Measurements from ENCODE around the gene WNT3A.

DNA sequence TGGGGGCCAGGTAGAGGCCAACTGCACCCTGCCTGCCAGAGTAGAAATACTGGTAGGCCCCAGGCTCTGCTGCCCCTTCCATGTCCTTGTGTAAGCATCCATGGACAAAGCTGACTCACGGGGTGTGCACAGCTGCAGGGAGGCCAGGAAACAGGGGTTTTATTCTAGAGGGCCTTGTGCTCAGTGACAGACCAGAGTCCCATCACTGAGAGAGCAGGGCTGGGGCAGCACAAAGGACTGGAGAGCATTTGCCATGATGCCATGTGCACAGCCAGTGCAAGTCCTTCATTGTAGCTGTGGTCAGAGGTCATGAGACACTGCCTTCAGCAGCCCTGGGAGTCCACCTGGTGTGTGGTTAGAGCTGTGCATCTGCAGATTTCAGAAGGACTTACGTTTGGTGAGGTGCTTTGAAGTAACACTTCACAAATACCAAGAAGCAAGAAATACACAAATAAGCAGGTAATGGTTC lies 83.8 kb downstream of the WNT3A start:
- TF ChIP-seq, protein P1, sequence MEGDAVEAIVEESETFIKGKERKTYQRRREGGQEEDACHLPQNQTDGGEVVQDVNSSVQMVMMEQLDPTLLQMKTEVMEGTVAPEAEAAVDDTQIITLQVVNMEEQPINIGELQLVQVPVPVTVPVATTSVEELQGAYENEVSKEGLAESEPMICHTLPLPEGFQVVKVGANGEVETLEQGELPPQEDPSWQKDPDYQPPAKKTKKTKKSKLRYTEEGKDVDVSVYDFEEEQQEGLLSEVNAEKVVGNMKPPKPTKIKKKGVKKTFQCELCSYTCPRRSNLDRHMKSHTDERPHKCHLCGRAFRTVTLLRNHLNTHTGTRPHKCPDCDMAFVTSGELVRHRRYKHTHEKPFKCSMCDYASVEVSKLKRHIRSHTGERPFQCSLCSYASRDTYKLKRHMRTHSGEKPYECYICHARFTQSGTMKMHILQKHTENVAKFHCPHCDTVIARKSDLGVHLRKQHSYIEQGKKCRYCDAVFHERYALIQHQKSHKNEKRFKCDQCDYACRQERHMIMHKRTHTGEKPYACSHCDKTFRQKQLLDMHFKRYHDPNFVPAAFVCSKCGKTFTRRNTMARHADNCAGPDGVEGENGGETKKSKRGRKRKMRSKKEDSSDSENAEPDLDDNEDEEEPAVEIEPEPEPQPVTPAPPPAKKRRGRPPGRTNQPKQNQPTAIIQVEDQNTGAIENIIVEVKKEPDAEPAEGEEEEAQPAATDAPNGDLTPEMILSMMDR (tag by site-specific recombination; IDR thresholded peaks at IDR 0.05) = no peak
- TF ChIP-seq ZNF707 (tag by site-specific recombination; IDR thresholded peaks at IDR 0.05) (no peak), ZNF223 (tag by site-specific recombination; IDR thresholded peaks at IDR 0.05) (no peak), HOXA7 (CRISPR knock-in tag; IDR thresholded peaks at IDR 0.05; ENCODE audit: borderline replicate concordance) (no peak)
- TF ChIP-seq, protein P2, sequence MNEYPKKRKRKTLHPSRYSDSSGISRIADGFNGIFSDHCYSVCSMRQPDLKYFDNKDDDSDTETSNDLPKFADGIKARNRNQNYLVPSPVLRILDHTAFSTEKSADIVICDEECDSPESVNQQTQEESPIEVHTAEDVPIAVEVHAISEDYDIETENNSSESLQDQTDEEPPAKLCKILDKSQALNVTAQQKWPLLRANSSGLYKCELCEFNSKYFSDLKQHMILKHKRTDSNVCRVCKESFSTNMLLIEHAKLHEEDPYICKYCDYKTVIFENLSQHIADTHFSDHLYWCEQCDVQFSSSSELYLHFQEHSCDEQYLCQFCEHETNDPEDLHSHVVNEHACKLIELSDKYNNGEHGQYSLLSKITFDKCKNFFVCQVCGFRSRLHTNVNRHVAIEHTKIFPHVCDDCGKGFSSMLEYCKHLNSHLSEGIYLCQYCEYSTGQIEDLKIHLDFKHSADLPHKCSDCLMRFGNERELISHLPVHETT (tag by site-specific recombination; IDR thresholded peaks at IDR 0.05) = no peak
